Measurements from ENCODE around the gene CAMKV.
"Not testable (repeated sequence)": the region's sequence is repeated elsewhere in the genome, so short reads cannot be mapped to it uniquely, and the experiment has no call there.

DNA sequence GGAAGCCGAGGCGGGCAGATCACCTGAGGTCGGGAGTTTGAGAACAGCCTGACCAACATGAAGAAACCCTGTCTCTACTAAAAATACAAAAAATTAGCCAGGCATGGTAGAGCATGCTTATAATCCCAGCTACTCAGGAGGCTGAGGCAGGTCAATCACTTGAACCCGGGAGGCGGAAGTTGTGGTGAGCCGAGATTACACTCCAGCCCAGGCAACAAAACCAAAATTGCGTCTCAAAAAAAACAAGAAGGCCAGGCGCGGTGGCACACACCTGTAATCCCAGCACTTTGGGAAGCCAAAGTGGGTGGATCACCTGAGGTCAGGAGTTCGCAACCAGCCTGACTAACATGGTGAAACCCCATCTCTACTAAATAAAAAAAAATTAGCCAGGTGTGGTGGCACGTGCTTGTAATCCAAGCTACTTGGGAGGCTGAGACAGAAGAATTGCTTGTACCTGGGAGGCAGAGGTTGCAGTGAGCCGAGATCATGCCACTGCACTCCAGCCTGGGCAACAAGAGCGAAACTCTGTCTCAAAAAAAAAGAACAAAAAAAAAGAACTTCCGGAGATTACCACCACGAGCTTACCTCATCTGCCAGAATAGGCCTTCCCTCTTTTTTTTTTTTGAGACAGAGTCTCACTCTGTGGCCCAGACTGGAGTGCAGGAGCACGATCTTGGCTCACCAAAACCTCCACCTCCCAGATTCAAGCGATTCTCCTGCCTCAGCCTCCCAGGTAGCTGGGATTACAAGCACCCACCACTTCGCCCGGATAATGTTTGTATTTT, 48.3 kb upstream of the CAMKV start:
- TF ChIP-seq, protein P1, sequence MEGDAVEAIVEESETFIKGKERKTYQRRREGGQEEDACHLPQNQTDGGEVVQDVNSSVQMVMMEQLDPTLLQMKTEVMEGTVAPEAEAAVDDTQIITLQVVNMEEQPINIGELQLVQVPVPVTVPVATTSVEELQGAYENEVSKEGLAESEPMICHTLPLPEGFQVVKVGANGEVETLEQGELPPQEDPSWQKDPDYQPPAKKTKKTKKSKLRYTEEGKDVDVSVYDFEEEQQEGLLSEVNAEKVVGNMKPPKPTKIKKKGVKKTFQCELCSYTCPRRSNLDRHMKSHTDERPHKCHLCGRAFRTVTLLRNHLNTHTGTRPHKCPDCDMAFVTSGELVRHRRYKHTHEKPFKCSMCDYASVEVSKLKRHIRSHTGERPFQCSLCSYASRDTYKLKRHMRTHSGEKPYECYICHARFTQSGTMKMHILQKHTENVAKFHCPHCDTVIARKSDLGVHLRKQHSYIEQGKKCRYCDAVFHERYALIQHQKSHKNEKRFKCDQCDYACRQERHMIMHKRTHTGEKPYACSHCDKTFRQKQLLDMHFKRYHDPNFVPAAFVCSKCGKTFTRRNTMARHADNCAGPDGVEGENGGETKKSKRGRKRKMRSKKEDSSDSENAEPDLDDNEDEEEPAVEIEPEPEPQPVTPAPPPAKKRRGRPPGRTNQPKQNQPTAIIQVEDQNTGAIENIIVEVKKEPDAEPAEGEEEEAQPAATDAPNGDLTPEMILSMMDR (IDR thresholded peaks at IDR 0.05): not testable (repeated sequence)
- TF ChIP-seq POLR2A (IDR thresholded peaks at IDR 0.05): not testable (repeated sequence)
